HG02885 (cell line): ENCODE results near the gene PPP1R16B.

Experiments used
- ATAC-seq: cut with Tn5 transposase; IDR thresholded peaks from one replicate; pipeline ENCODE4 v1.9.1; 2021; ENCODE audit warnings: mild to moderate bottlenecking; ENCODE audit not compliant: unreplicated experiment, poor library complexity

The PPP1R16B gene

GRCh38 chr20:38871560-38871953 lies 66.1 kb downstream of the PPP1R16B start:
- no peak for ATAC-seq

- ATAC-seq: no peak
Measured at GRCh38 chr20:38872036-38872435, 66.5 kb downstream of the PPP1R16B start.

GRCh38 chr20:38872491-38873049 lies 67.1 kb downstream of the PPP1R16B start:
- peak; percentile 2 for ATAC-seq

GRCh38 chr20:38873050-38873581 lies 67.6 kb downstream of the PPP1R16B start:
- peak; percentile 55 for ATAC-seq

GRCh38 chr20:38874460-38875174 lies 69.1 kb downstream of the PPP1R16B start:
- ATAC-seq: no peak

- ATAC-seq: peak; percentile 66
Measured at GRCh38 chr20:38875175-38875993, 69.9 kb downstream of the PPP1R16B start.

- ATAC-seq: no peak
Measured at GRCh38 chr20:38877483-38877882, 72.0 kb downstream of the PPP1R16B start.

GRCh38 chr20:38878866-38879265 lies 73.4 kb downstream of the PPP1R16B start:
- ATAC-seq: no peak

- no peak for ATAC-seq
Measured at GRCh38 chr20:38880952-38881735, 75.6 kb downstream of the PPP1R16B start.

GRCh38 chr20:38881806-38882440 lies 76.4 kb downstream of the PPP1R16B start:
- no peak for ATAC-seq

GRCh38 chr20:38882600-38882999 lies 77.1 kb downstream of the PPP1R16B start:
- no peak for ATAC-seq

- ATAC-seq: no peak
Measured at GRCh38 chr20:38883081-38883980, 77.8 kb downstream of the PPP1R16B start.

- no peak for ATAC-seq
Measured at GRCh38 chr20:38883981-38884733, 78.7 kb downstream of the PPP1R16B start.

- no peak for ATAC-seq
Measured at GRCh38 chr20:38885357-38885756, 79.9 kb downstream of the PPP1R16B start.

GRCh38 chr20:38888059-38888831 lies 82.7 kb downstream of the PPP1R16B start:
- ATAC-seq: no peak

GRCh38 chr20:38889050-38889449 lies 83.6 kb downstream of the PPP1R16B start:
- no peak for ATAC-seq

GRCh38 chr20:38889792-38890496 lies 84.4 kb downstream of the PPP1R16B start:
- ATAC-seq: no peak
